ENCODE data around the gene CANX.
A peak's percentile ranks its signal among the peaks of the same experiment; 100 is the strongest.
"Not testable (repeated sequence)": the region's sequence is repeated elsewhere in the genome, so short reads cannot be mapped to it uniquely, and the experiment has no call there.

CANX gene

GRCh38 chr5:179678223-179679013 is 20.3 kb upstream of the CANX start:
- Mint-ChIP-seq H3K36me3 (ENCODE audit: low read depth) (peaks cover 11% of the 10 kb centered on the region), H3K4me3 (peak overlapping the region; percentile 98), H3K9me3 (no peaks in the 10 kb centered on the region), H3K4me1 (peaks cover 31% of the 10 kb centered on the region), H3K27ac (peak overlapping the region; percentile 89 to 97 (median 96)), H3K27me3 (ENCODE audit: low read depth) (peaks cover 3% of the 10 kb centered on the region)
- TF ChIP-seq, protein P1, sequence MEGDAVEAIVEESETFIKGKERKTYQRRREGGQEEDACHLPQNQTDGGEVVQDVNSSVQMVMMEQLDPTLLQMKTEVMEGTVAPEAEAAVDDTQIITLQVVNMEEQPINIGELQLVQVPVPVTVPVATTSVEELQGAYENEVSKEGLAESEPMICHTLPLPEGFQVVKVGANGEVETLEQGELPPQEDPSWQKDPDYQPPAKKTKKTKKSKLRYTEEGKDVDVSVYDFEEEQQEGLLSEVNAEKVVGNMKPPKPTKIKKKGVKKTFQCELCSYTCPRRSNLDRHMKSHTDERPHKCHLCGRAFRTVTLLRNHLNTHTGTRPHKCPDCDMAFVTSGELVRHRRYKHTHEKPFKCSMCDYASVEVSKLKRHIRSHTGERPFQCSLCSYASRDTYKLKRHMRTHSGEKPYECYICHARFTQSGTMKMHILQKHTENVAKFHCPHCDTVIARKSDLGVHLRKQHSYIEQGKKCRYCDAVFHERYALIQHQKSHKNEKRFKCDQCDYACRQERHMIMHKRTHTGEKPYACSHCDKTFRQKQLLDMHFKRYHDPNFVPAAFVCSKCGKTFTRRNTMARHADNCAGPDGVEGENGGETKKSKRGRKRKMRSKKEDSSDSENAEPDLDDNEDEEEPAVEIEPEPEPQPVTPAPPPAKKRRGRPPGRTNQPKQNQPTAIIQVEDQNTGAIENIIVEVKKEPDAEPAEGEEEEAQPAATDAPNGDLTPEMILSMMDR (IDR thresholded peaks at IDR 0.05; ENCODE audit: unreplicated experiment in 3 of 3), result no peak

DNA sequence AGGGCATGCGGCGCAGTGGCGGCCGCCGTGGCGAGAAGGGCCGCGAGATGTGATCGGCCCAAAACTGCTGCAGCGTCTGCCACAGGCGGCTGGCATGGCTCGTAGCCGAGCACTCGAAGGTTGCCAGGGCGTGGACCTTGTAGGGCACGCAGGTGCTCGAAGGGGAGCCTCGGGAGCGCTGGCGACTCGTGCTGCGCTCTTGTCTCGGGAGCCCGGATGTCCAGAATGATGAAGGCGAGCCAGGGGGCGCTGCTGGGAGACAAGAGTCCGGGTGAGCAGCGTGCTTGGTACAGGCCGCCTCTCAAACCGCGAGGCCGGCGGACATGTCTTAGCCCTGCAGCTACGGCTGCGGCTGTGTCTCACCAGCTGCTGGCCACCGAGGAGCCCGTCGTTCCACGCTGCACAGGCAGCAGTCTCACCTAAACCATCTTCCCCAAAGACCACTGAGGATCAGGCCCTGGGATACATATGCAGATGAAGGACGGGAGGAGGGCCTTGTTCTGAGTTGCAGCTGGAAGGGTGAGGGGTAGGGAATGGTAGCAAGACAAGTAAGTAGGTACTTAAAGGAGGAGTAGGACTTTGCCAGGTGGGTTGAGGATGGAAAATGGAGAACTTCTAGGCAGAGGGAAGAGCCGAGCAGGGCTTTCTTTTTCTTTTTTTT is 19.6 kb upstream of the CANX start:
- peaks cover 3% of the 10 kb centered on the region for H3K27me3 Mint-ChIP-seq (ENCODE audit: low read depth)
- no peaks in the 10 kb centered on the region for H3K9me3 Mint-ChIP-seq
- TF ChIP-seq, protein P1 (IDR thresholded peaks at IDR 0.05; ENCODE audit: unreplicated experiment in 3 of 3), result peak; percentile 19 to 52 (median 33)
- H3K4me3 Mint-ChIP-seq, result peak overlapping the region; percentile 98
- peak overlapping the region; percentile 20 to 91 (median 75) for H3K27ac Mint-ChIP-seq
- peaks cover 31% of the 10 kb centered on the region for H3K4me1 Mint-ChIP-seq
- peaks cover 11% of the 10 kb centered on the region for H3K36me3 Mint-ChIP-seq (ENCODE audit: low read depth)

DNA sequence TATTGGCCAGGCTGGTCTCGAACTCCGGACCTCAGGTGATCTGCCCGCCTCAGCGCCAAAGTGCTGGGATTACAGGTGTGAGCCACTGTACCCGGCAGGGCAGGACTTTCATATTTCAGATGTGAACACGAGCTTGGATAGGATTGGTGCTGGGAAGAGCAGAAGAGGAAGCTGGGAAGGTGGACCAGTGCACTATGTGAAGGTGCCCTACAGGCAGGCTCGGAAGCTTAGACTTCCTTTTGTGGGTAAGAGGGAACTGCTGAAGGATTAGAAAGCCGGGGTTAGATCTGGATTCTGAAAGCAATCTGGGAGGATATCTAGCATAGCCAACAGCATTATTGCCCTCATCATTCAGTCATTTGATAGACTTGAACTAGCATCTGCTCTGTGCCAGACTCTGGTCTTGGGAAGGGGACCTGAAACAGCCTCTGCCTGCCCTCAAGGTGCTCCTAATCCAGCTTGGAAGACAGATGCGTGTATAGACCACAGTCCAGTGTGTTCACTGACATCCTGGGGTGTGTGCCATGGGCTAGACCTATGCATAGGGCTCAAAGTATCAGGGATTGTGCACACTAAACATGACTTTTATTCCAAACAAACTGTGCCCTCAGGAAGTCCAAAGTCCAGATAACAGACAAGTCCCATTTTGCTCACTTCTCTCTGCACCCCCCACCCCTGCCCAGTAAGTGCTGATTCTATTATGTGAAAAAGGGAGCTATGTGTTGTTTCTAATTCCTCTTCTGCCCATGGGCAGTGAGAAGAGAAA is 18.6 kb upstream of the CANX start:
- TF ChIP-seq, protein P1 (IDR thresholded peaks at IDR 0.05; ENCODE audit: unreplicated experiment in 3 of 3), result no peak
- peak overlapping the region; percentile 48 to 75 (median 72) for H3K27ac Mint-ChIP-seq
- H3K36me3 Mint-ChIP-seq (ENCODE audit: low read depth), result peaks cover 7% of the 10 kb centered on the region
- peaks cover 31% of the 10 kb centered on the region for H3K4me1 Mint-ChIP-seq
- H3K27me3 Mint-ChIP-seq (ENCODE audit: low read depth), result peaks cover 3% of the 10 kb centered on the region
- H3K4me3 Mint-ChIP-seq, result peak overlapping the region; percentile 67 to 79 (median 75)
- no peaks in the 10 kb centered on the region for H3K9me3 Mint-ChIP-seq

GRCh38 chr5:179680780-179681401 is 17.9 kb upstream of the CANX start, which contains the start of gene CBY3:
CBY3 (minus strand) TSS chr5:179681034; CDS start chr5:179680918, 116 bp downstream.
- H3K27ac Mint-ChIP-seq, result peak within 1 kb of the TSS; percentile 72 to 86 (median 75)
- peaks cover 29% of the 10 kb centered on the region for H3K4me1 Mint-ChIP-seq

GRCh38 chr5:179689212-179689611 is 9.6 kb upstream of the CANX start:
- H3K4me1 Mint-ChIP-seq; H3K9me3 Mint-ChIP-seq; H3K4me3 Mint-ChIP-seq; H3K27ac Mint-ChIP-seq; H3K27me3 Mint-ChIP-seq (ENCODE audit: low read depth); H3K36me3 Mint-ChIP-seq (ENCODE audit: low read depth): not testable (repeated sequence)

More at GRCh38 chr5:179680780-179681401, 17.9 kb upstream of the CANX start, which contains the start of gene CBY3:
- H3K9me3 Mint-ChIP-seq, result no peaks in the 10 kb centered on the region
- TF ChIP-seq, protein P1 (IDR thresholded peaks at IDR 0.05; ENCODE audit: unreplicated experiment in 3 of 3), result no peak
- H3K4me3 Mint-ChIP-seq, result peak within 1 kb of the TSS; percentile 67 to 79 (median 75)
- peaks cover 4% of the 10 kb centered on the region for H3K36me3 Mint-ChIP-seq (ENCODE audit: low read depth)
- H3K27me3 Mint-ChIP-seq (ENCODE audit: low read depth), result peaks cover 3% of the 10 kb centered on the region
